Keratinocyte (primary cell): ENCODE data around the gene SPEF1. TPM values are rescaled to one million over a fixed set of nuclear protein-coding genes. Genes with fewer than 3 reads are reported as not detected.

ENCODE experiments used
- DNase-seq: peaks from one replicate; pipeline ENCODE4 v3.0.0-alpha.2; 2011; ENCODE audit warnings: low read depth, missing footprints, low spot score
- FAIRE-seq: peaks from 2 replicates; lab custom pipeline; 2011; peaks lifted over from hg19 to GRCh38; lab: Jason Lieb, UNC
- H2AFZ ChIP-seq: 2 replicates; pipeline ENCODE4 v1.6.0; 2012; ENCODE audit warnings: low read length, control low read depth, inconsistent platforms; ENCODE audit not compliant: control insufficient read depth
- H3K27ac ChIP-seq: 2 replicates; pipeline ENCODE4 v1.5.1; 2011; ENCODE audit warnings: low read length; ENCODE audit not compliant: control insufficient read depth, insufficient read depth
- H3K27me3 ChIP-seq: 3 replicates; pipeline ENCODE4 v1.6.0; 2011; ENCODE audit warnings: low read length; ENCODE audit not compliant: control insufficient read depth, insufficient read depth; ENCODE audit errors: extremely low read depth
- H3K36me3 ChIP-seq, 2 experiments: 2 replicates in 1 of 2; 3 replicates in 1 of 2; pipeline ENCODE4 v1.5.1; 2011; ENCODE audit warnings: low read length in 2 of 2, mild to moderate bottlenecking in 1 of 2; ENCODE audit not compliant: control insufficient read depth in 2 of 2, insufficient read depth in 2 of 2; ENCODE audit errors: extremely low read depth in 1 of 2
- H3K4me1 ChIP-seq: 3 replicates; pipeline ENCODE4 v1.5.1; 2011; ENCODE audit warnings: low read length; ENCODE audit not compliant: control insufficient read depth, insufficient read depth; ENCODE audit errors: extremely low read depth
- H3K4me2 ChIP-seq: 3 replicates; pipeline ENCODE4 v1.6.0; 2011; ENCODE audit warnings: low read depth, low read length; ENCODE audit not compliant: control insufficient read depth, insufficient read depth; ENCODE audit errors: extremely low read depth
- H3K4me3 ChIP-seq, 3 experiments: fragments of 200-600 bp in 1 of 3; sonication (generic) in 1 of 3; 2 replicates in 2 of 3; 3 replicates in 1 of 3; pipeline ENCODE4 v1.5.1; 2011 to 2016; ENCODE audit warnings: low read length in 3 of 3, mild to moderate bottlenecking in 3 of 3, control low read depth in 2 of 3, inconsistent platforms in 1 of 3, low read depth in 1 of 3, mixed read lengths in 1 of 3, mixed run types in 1 of 3, moderate library complexity in 1 of 3; ENCODE audit not compliant: control insufficient read depth in 2 of 3, insufficient read depth in 2 of 3; ENCODE audit errors: extremely low read depth in 1 of 3
- H3K79me2 ChIP-seq: 2 replicates; pipeline ENCODE4 v1.6.0; 2012; ENCODE audit warnings: low read length; ENCODE audit not compliant: control insufficient read depth, insufficient read depth
- H3K9ac ChIP-seq: 3 replicates; pipeline ENCODE4 v1.6.0; 2011; ENCODE audit warnings: low read length; ENCODE audit not compliant: control insufficient read depth, insufficient read depth; ENCODE audit errors: extremely low read depth
- H3K9me1 ChIP-seq: 3 replicates; pipeline ENCODE4 v1.6.0; 2011; ENCODE audit warnings: low read length; ENCODE audit not compliant: control insufficient read depth, insufficient read depth; ENCODE audit errors: extremely low read depth
- H3K9me3 ChIP-seq: 2 replicates; pipeline ENCODE4 v1.5.1; 2012; ENCODE audit warnings: low read depth, low read length; ENCODE audit not compliant: control insufficient read depth
- H4K20me1 ChIP-seq: 3 replicates; pipeline ENCODE4 v1.6.0; 2011; ENCODE audit warnings: low read length; ENCODE audit not compliant: control insufficient read depth, insufficient read depth; ENCODE audit errors: extremely low read depth
- EZH2 ChIP-seq: IDR thresholded peaks from one replicate; pipeline ENCODE4 v1.6.1; 2012; ENCODE audit warnings: inconsistent platforms, mild to moderate bottlenecking, low read length, moderate library complexity
- dilution Hi-C: fragments of 300-500 bp; cut with MboI; formaldehyde crosslinking; loops from one replicate; pipeline ENCODE4 v1.7.0; 2020; ENCODE audit warnings: low sequenced_read_pairs; ENCODE audit not compliant: extremely low pct_ligation_motif_present
- polyA plus RNA-seq, 5 experiments: library from polyadenylated mRNA; depleted of rRNA in 3 of 5; stranded (reverse) in 3 of 5; stranded (forward) in 1 of 5; unstranded in 1 of 5; fragments of >200 nt; gene quantifications; 1 replicate in 1 of 5; 2 replicates in 3 of 5; 3 replicates in 1 of 5; pipeline versions ENCODE4 v1.2.1 to v1.2.3, GENCODE V29; 2011 to 2012; ENCODE audit warnings: missing spikeins in 2 of 5, low read depth in 1 of 5, low replicate concordance in 1 of 5
- TF ChIP-seq, protein P1 (sequence below), 3 experiments: IDR thresholded peaks in 1 of 3; conservative IDR thresholded peaks in 1 of 3; optimal IDR thresholded peaks in 1 of 3; 2 replicates in 2 of 3; 3 replicates in 1 of 3; pipeline versions ENCODE3 to v1.5.1; 2011; ENCODE audit warnings: low read length in 3 of 3, mild to moderate bottlenecking in 3 of 3, moderate library complexity in 2 of 3, control low read depth in 1 of 3, inconsistent platforms in 1 of 3; ENCODE audit not compliant: insufficient read depth in 2 of 3; ENCODE audit errors: extremely low read depth in 1 of 3

The SPEF1 gene
- polyA plus RNA-seq, 1 donor (not counting 4 experiments of a cell fraction or from before 2014, with no cell fraction given), result 0.07 TPM

DNA sequence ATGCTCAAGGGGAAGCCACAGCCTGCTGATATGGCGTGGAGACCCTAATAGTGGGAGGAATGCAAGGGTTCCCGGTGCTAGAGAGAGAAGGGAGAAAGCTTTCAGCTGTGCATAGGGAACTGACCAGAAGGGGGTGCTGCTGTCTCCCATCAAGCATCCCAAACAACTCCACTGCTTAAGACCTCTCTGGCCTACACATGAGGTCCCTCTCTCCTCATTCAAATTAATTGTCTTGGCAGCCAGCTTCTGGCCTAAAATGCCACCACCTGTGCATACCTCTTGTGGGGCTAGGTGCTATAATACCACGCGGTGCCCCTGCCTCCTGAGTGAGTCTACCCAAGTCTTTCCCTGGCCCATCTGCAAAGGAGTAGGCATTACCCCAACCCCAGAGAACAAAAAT lies 28.1 kb downstream of the SPEF1 start:
- Histone ChIP-seq H3K79me2 (no peaks in the 10 kb centered on the region), H3K4me3 (no peak overlapping the region), H4K20me1 (peaks cover 7% of the 10 kb centered on the region), H3K9me3 (no peaks in the 10 kb centered on the region), H3K27me3 (peaks cover 34% of the 10 kb centered on the region), H3K4me2 (no peak overlapping the region), H2AFZ (no peak overlapping the region), H3K9me1 (no peaks in the 10 kb centered on the region), H3K9ac (no peak overlapping the region), H3K27ac (no peak overlapping the region), H3K4me1 (peaks cover 16% of the 10 kb centered on the region), H3K36me3 (peaks cover 0 to 6% of the 10 kb centered on the region in 2 experiments)
- dilution Hi-C loops, result no loop called here
- TF ChIP-seq, protein P1, sequence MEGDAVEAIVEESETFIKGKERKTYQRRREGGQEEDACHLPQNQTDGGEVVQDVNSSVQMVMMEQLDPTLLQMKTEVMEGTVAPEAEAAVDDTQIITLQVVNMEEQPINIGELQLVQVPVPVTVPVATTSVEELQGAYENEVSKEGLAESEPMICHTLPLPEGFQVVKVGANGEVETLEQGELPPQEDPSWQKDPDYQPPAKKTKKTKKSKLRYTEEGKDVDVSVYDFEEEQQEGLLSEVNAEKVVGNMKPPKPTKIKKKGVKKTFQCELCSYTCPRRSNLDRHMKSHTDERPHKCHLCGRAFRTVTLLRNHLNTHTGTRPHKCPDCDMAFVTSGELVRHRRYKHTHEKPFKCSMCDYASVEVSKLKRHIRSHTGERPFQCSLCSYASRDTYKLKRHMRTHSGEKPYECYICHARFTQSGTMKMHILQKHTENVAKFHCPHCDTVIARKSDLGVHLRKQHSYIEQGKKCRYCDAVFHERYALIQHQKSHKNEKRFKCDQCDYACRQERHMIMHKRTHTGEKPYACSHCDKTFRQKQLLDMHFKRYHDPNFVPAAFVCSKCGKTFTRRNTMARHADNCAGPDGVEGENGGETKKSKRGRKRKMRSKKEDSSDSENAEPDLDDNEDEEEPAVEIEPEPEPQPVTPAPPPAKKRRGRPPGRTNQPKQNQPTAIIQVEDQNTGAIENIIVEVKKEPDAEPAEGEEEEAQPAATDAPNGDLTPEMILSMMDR (optimal IDR thresholded peaks at IDR 0.05 in 1 of 3, IDR thresholded peaks at IDR 0.05 in 1 of 3, conservative IDR thresholded peaks at IDR 0.05 in 1 of 3; ENCODE audit: extremely low read depth in 1 of 3, insufficient read depth in 2 of 3, low read length in 3 of 3), result peak; percentile 89 to 92 (median 91)
- no peak for TF ChIP-seq EZH2
- FAIRE-seq, result peak; percentile 64
- no peak for DNase-seq

DNA sequence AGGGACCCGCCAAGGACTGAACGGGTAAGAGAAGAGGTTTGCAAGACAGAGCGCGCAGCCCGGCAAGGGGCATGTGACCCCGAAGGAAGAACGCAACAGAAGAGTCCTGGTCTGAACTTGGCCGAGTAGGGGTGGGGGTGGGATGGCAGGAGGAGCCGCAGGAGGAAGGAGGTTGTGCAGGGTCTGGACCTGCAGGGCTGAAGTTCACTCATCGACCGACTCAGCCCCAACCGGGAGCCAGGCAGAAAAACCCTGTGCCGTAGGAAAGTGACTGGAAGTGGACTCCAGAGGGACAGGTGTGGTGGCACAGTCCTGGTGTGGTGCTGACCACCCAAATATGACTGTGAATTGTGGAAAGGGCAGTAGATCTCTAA lies 28.9 kb downstream of the SPEF1 start:
- peak overlapping the region; percentile 64 for H3K4me2 ChIP-seq
- H3K27me3 ChIP-seq, result peaks cover 38% of the 10 kb centered on the region
- H3K36me3 ChIP-seq, result peaks cover 0 to 4% of the 10 kb centered on the region in 2 experiments
- no peaks in the 10 kb centered on the region for H3K9me1 ChIP-seq
- no peak overlapping the region for H3K27ac ChIP-seq
- peaks cover 16% of the 10 kb centered on the region for H3K4me1 ChIP-seq
- DNase-seq (no peak), FAIRE-seq (peak; percentile 51)
- H3K9me3 ChIP-seq, result no peaks in the 10 kb centered on the region
- no peak overlapping the region for H3K9ac ChIP-seq
- no peak overlapping the region for H2AFZ ChIP-seq
- no peak for TF ChIP-seq EZH2
- TF ChIP-seq, protein P1 (optimal IDR thresholded peaks at IDR 0.05 in 1 of 3, IDR thresholded peaks at IDR 0.05 in 1 of 3, conservative IDR thresholded peaks at IDR 0.05 in 1 of 3; ENCODE audit: extremely low read depth in 1 of 3, insufficient read depth in 2 of 3, low read length in 3 of 3), result no peak
- peaks cover 7% of the 10 kb centered on the region for H4K20me1 ChIP-seq
- no peaks in the 10 kb centered on the region for H3K79me2 ChIP-seq
- H3K4me3 ChIP-seq, result peak overlapping the region in 1 of 3 experiments; percentile 42
- dilution Hi-C loops, result no loop called here
